ENCODE results near the gene EPC1.

EPC1 gene

DNA sequence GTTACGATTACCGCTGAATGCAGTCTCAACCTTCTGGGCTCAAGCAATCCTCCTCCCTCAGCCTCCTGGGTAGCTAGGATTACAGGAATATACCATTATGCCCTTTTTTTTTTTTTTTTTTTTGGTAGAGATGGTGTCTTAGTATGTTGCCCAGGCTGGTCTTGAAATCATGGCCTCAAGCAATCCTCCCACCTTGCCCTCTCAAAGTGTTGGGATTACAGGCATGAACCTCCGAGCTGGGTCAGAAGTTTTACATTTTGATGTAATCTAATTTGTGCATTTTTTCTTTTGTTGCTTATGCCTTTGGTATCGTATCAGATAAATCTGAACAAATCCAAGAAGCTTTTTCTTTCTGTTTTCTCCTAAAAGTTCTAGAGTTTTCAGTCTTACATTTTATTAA lies 87.4 kb downstream of the EPC1 start:
- Histone ChIP-seq H3K9me2 (ENCODE audit: low read depth, low read length) (no peaks in the 10 kb centered on the region), H4K20me1 (ENCODE audit: insufficient read depth, low read length) (no peaks in the 10 kb centered on the region), H3K4me3 (ENCODE audit: low read depth, low read length, poor library complexity, severe bottlenecking) (no peak overlapping the region), H3K9ac (ENCODE audit: low read length) (no peak overlapping the region), H3K9me3 (ENCODE audit: low read length) (no peaks in the 10 kb centered on the region), H3K79me2 (ENCODE audit: insufficient read depth, low read length) (no peaks in the 10 kb centered on the region), H3K27me3 (ENCODE audit: insufficient read depth, low read length) (no peaks in the 10 kb centered on the region), H3K4me2 (ENCODE audit: low read length) (no peak overlapping the region), H2AFZ (ENCODE audit: low read length) (no peak overlapping the region), H3K27ac (ENCODE audit: low read depth, low read length, poor library complexity, severe bottlenecking) (no peak overlapping the region), H3K4me1 (ENCODE audit: insufficient read depth, low read length, severe bottlenecking) (peaks cover 5% of the 10 kb centered on the region), H3F3A (ENCODE audit: insufficient read depth, low read length) (no peaks in the 10 kb centered on the region), H3K36me3 (ENCODE audit: insufficient read depth, low read length) (no peaks in the 10 kb centered on the region)
- TF ChIP-seq EZH2 (IDR thresholded peaks at IDR 0.05; ENCODE audit: borderline replicate concordance, low read length): no peak
- TF ChIP-seq, protein P1, sequence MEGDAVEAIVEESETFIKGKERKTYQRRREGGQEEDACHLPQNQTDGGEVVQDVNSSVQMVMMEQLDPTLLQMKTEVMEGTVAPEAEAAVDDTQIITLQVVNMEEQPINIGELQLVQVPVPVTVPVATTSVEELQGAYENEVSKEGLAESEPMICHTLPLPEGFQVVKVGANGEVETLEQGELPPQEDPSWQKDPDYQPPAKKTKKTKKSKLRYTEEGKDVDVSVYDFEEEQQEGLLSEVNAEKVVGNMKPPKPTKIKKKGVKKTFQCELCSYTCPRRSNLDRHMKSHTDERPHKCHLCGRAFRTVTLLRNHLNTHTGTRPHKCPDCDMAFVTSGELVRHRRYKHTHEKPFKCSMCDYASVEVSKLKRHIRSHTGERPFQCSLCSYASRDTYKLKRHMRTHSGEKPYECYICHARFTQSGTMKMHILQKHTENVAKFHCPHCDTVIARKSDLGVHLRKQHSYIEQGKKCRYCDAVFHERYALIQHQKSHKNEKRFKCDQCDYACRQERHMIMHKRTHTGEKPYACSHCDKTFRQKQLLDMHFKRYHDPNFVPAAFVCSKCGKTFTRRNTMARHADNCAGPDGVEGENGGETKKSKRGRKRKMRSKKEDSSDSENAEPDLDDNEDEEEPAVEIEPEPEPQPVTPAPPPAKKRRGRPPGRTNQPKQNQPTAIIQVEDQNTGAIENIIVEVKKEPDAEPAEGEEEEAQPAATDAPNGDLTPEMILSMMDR (IDR thresholded peaks at IDR 0.05; ENCODE audit: low read length): no peak

GRCh38 chr10:32256613-32257437 lies 90.1 kb downstream of the EPC1 start:
- H2AFZ ChIP-seq (ENCODE audit: low read length): peak overlapping the region; percentile 81; the same call in 1 of the 2 replicates
- no peaks in the 10 kb centered on the region for H3K27me3 ChIP-seq (ENCODE audit: insufficient read depth, low read length)
- H3K4me2 ChIP-seq (ENCODE audit: low read length): peak overlapping the region; percentile 38
- no peak overlapping the region for H3K27ac ChIP-seq (ENCODE audit: low read depth, low read length, poor library complexity, severe bottlenecking)
- TF ChIP-seq EZH2 (IDR thresholded peaks at IDR 0.05; ENCODE audit: borderline replicate concordance, low read length): no peak
- TF ChIP-seq, protein P1 (IDR thresholded peaks at IDR 0.05; ENCODE audit: low read length): peak; percentile 97
- no peaks in the 10 kb centered on the region for H4K20me1 ChIP-seq (ENCODE audit: insufficient read depth, low read length)
- no peak overlapping the region for H3K9ac ChIP-seq (ENCODE audit: low read length)
- H3K9me3 ChIP-seq (ENCODE audit: low read length): no peaks in the 10 kb centered on the region
- H3K36me3 ChIP-seq (ENCODE audit: insufficient read depth, low read length): no peaks in the 10 kb centered on the region
- H3F3A ChIP-seq (ENCODE audit: insufficient read depth, low read length): no peaks in the 10 kb centered on the region
- H3K9me2 ChIP-seq (ENCODE audit: low read depth, low read length): no peaks in the 10 kb centered on the region
- no peaks in the 10 kb centered on the region for H3K79me2 ChIP-seq (ENCODE audit: insufficient read depth, low read length)
- H3K4me3 ChIP-seq (ENCODE audit: low read depth, low read length, poor library complexity, severe bottlenecking): no peak overlapping the region
- peaks cover 5% of the 10 kb centered on the region for H3K4me1 ChIP-seq (ENCODE audit: insufficient read depth, low read length, severe bottlenecking)

GRCh38 chr10:32253821-32254220 lies 93.1 kb downstream of the EPC1 start:
- Histone ChIP-seq H3K9ac (ENCODE audit: low read length) (no peak overlapping the region), H3K4me2 (ENCODE audit: low read length) (no peak overlapping the region), H2AFZ (ENCODE audit: low read length) (no peak overlapping the region)

More at GRCh38 chr10:32253821-32254220, 93.1 kb downstream of the EPC1 start:
- Histone ChIP-seq H3K79me2 (ENCODE audit: insufficient read depth, low read length) (no peaks in the 10 kb centered on the region), H3K36me3 (ENCODE audit: insufficient read depth, low read length) (no peaks in the 10 kb centered on the region), H3K9me2 (ENCODE audit: low read depth, low read length) (no peaks in the 10 kb centered on the region), H3K4me1 (ENCODE audit: insufficient read depth, low read length, severe bottlenecking) (peaks cover 5% of the 10 kb centered on the region), H3K4me3 (ENCODE audit: low read depth, low read length, poor library complexity, severe bottlenecking) (no peak overlapping the region), H4K20me1 (ENCODE audit: insufficient read depth, low read length) (no peaks in the 10 kb centered on the region), H3K27ac (ENCODE audit: low read depth, low read length, poor library complexity, severe bottlenecking) (no peak overlapping the region), H3K27me3 (ENCODE audit: insufficient read depth, low read length) (no peaks in the 10 kb centered on the region), H3F3A (ENCODE audit: insufficient read depth, low read length) (no peaks in the 10 kb centered on the region), H3K9me3 (ENCODE audit: low read length) (no peaks in the 10 kb centered on the region)
- no peak for TF ChIP-seq EZH2 (IDR thresholded peaks at IDR 0.05; ENCODE audit: borderline replicate concordance, low read length)
- TF ChIP-seq, protein P1 (IDR thresholded peaks at IDR 0.05; ENCODE audit: low read length): no peak
